Tibial artery (tissue), 4 donors: ENCODE results near the gene CEND1.

ENCODE experiments used
- DNase-seq, 2 donors: peaks; one replicate each; pipeline ENCODE4 v3.0.0-alpha.2; 2019
- H3K27ac ChIP-seq, 2 donors: fragments of 200-600 bp; sonication (generic) in 1 of 2; 1 replicate in 1 of 2; 2 replicates in 1 of 2; pipeline ENCODE4 v1.5.1; 2018 to 2019; ENCODE audit warnings: mild to moderate bottlenecking in 1 of 2
- H3K27me3 ChIP-seq, 2 donors: fragments of 200-600 bp; sonication (generic) in 1 of 2; one replicate each; pipeline versions ENCODE4 v1.5.1 to v1.6.0; 2016 to 2019
- H3K36me3 ChIP-seq, 3 donors: fragments of 200-600 bp; sonication (generic) in 2 of 3; one replicate each; pipeline ENCODE4 v1.5.1; 2016 to 2019; ENCODE audit warnings: mild to moderate bottlenecking in 2 of 3
- H3K4me1 ChIP-seq, 4 donors: fragments of 200-600 bp; sonication (generic) in 2 of 4; 1 replicate in 3 of 4; 2 replicates in 1 of 4; pipeline ENCODE4 v1.5.1; 2016 to 2019
- H3K4me3 ChIP-seq, 2 donors: fragments of 200-600 bp; sonication (generic) in 1 of 2; 1 replicate in 1 of 2; 2 replicates in 1 of 2; pipeline ENCODE4 v1.5.1; 2018 to 2019; ENCODE audit warnings: mild to moderate bottlenecking in 2 of 2
- H3K9me3 ChIP-seq, 3 donors: fragments of 200-600 bp; sonication (generic) in 1 of 3; one replicate each; pipeline ENCODE4 v1.5.1; 2016 to 2019
- CTCF ChIP-seq, 2 experiments: fragments of 200-600 bp in 1 of 2; fragments of 450-650 bp in 1 of 2; IDR thresholded peaks; one replicate each; pipeline ENCODE4 v1.5.1; 2017 to 2019; ENCODE audit warnings: antibody characterized with exemption in 2 of 2, mild to moderate bottlenecking in 1 of 2, moderate library complexity in 1 of 2
- intact Hi-C: fragments of 100-400 bp; cut with DNase I; formaldehyde crosslinking; loops from one replicate; pipeline ENCODE4 v1.15.0; 2023; ENCODE audit warnings: low total_unique reads

CEND1 gene

GRCh38 chr11:765802-766091 lies 24.1 kb downstream of the CEND1 start:
- intact Hi-C loops = no loop called here
- H3K9me3 ChIP-seq = no peaks in the 10 kb centered on the region
- H3K27ac ChIP-seq = no peak overlapping the region
- DNase-seq = no peak
- no peaks in the 10 kb centered on the region for H3K27me3 ChIP-seq
- no peak overlapping the region for H3K4me3 ChIP-seq
- peaks cover 27 to 96% (median 72%) of the 10 kb centered on the region in 3 donors for H3K36me3 ChIP-seq
- no peak for TF ChIP-seq CTCF (IDR thresholded peaks at IDR 0.05)
- H3K4me1 ChIP-seq = no peaks in the 10 kb centered on the region

GRCh38 chr11:765025-765801 lies 24.7 kb downstream of the CEND1 start:
- no peaks in the 10 kb centered on the region for H3K9me3 ChIP-seq
- no peak overlapping the region for H3K27ac ChIP-seq
- peak; percentile 60 to 64 for TF ChIP-seq CTCF (IDR thresholded peaks at IDR 0.05)
- intact Hi-C loops = no loop called here
- no peak overlapping the region for H3K4me3 ChIP-seq
- no peaks in the 10 kb centered on the region for H3K4me1 ChIP-seq
- peaks cover 30 to 96% (median 72%) of the 10 kb centered on the region in 3 donors for H3K36me3 ChIP-seq
- peak in 1 of 2 donors; percentile 77 for DNase-seq
- no peaks in the 10 kb centered on the region for H3K27me3 ChIP-seq

GRCh38 chr11:764322-765024 lies 25.4 kb downstream of the CEND1 start:
- DNase-seq = no peak
- Histone ChIP-seq H3K27ac (no peak overlapping the region), H3K36me3 (peaks cover 34 to 96% (median 72%) of the 10 kb centered on the region in 3 donors), H3K9me3 (no peaks in the 10 kb centered on the region), H3K4me3 (no peak overlapping the region), H3K27me3 (no peaks in the 10 kb centered on the region), H3K4me1 (no peaks in the 10 kb centered on the region)
- intact Hi-C loops = no loop called here
- TF ChIP-seq CTCF (IDR thresholded peaks at IDR 0.05) = no peak

- DNase-seq = no peak
- no peaks in the 10 kb centered on the region for H3K9me3 ChIP-seq
- intact Hi-C loops = no loop called here
- H3K27me3 ChIP-seq = no peaks in the 10 kb centered on the region
- H3K36me3 ChIP-seq = peaks cover 41 to 97% (median 80%) of the 10 kb centered on the region in 3 donors
- H3K4me3 ChIP-seq = no peak overlapping the region
- no peaks in the 10 kb centered on the region for H3K4me1 ChIP-seq
- H3K27ac ChIP-seq = no peak overlapping the region
- no peak for TF ChIP-seq CTCF (IDR thresholded peaks at IDR 0.05)
Measured at GRCh38 chr11:763549-764321, 26.2 kb downstream of the CEND1 start.

- Histone ChIP-seq H3K4me3 (no peak overlapping the region), H3K9me3 (no peaks in the 10 kb centered on the region), H3K27ac (no peak overlapping the region), H3K27me3 (no peaks in the 10 kb centered on the region), H3K36me3 (peaks cover 42 to 98% (median 79%) of the 10 kb centered on the region in 3 donors), H3K4me1 (no peaks in the 10 kb centered on the region)
- no peak for DNase-seq
- intact Hi-C loops = no loop called here
- no peak for TF ChIP-seq CTCF (IDR thresholded peaks at IDR 0.05)
Measured at GRCh38 chr11:763073-763463, 26.8 kb downstream of the CEND1 start.
